Measurements from ENCODE around the gene TDRKH.
"Not testable (repeated sequence)": the region's sequence is repeated elsewhere in the genome, so short reads cannot be mapped to it uniquely, and the experiment has no call there.

TDRKH gene

GRCh38 chr1:151803915-151804314, 13.6 kb upstream of the TDRKH start:
- in situ Hi-C loops (cut with HindIII; ENCODE audit: low sequenced_read_pairs): no loop called here

- in situ Hi-C loops (cut with HindIII; ENCODE audit: low sequenced_read_pairs): no loop called here
Observed at GRCh38 chr1:151803164-151803563, 12.9 kb upstream of the TDRKH start.

- in situ Hi-C loops (cut with HindIII; ENCODE audit: low sequenced_read_pairs): no loop called here
Observed at GRCh38 chr1:151802372-151802771, 12.1 kb upstream of the TDRKH start.

- in situ Hi-C loops (cut with HindIII; ENCODE audit: low sequenced_read_pairs): no loop called here
Observed at GRCh38 chr1:151801846-151802245, 11.5 kb upstream of the TDRKH start.

- in situ Hi-C loops (cut with HindIII; ENCODE audit: low sequenced_read_pairs): no loop called here
Observed at GRCh38 chr1:151801310-151801820, 11.1 kb upstream of the TDRKH start.

- in situ Hi-C loops (cut with HindIII; ENCODE audit: low sequenced_read_pairs): no loop called here
Observed at GRCh38 chr1:151800830-151801229, 10.5 kb upstream of the TDRKH start.

- in situ Hi-C loops (cut with HindIII; ENCODE audit: low sequenced_read_pairs): no loop called here
Observed at GRCh38 chr1:151799179-151800022, 9.1 kb upstream of the TDRKH start.

- in situ Hi-C loops (cut with HindIII; ENCODE audit: low sequenced_read_pairs): no loop called here
Observed at GRCh38 chr1:151798571-151798970, 8.3 kb upstream of the TDRKH start.

- in situ Hi-C loops (cut with HindIII; ENCODE audit: low sequenced_read_pairs): no loop called here
Observed at GRCh38 chr1:151790940-151791651, 796 bp upstream of the TDRKH start.

GRCh38 chr1:151787689-151788088, 2.6 kb downstream of the TDRKH start:
- in situ Hi-C loops (cut with HindIII; ENCODE audit: low sequenced_read_pairs): no loop called here

GRCh38 chr1:151783796-151784195, 6.5 kb downstream of the TDRKH start:
- in situ Hi-C loops (cut with HindIII; ENCODE audit: low sequenced_read_pairs): no loop called here

- in situ Hi-C loops (cut with HindIII; ENCODE audit: low sequenced_read_pairs): no loop called here
Observed at GRCh38 chr1:151782741-151783140, 7.6 kb downstream of the TDRKH start.

GRCh38 chr1:151782026-151782425, 8.3 kb downstream of the TDRKH start:
- in situ Hi-C loops (cut with HindIII; ENCODE audit: low sequenced_read_pairs): not testable (repeated sequence)

- in situ Hi-C loops (cut with HindIII; ENCODE audit: low sequenced_read_pairs): not testable (repeated sequence)
Observed at GRCh38 chr1:151780736-151781135, 9.6 kb downstream of the TDRKH start.

- in situ Hi-C loops (cut with HindIII; ENCODE audit: low sequenced_read_pairs): no loop called here
Observed at GRCh38 chr1:151779852-151780251, 10.4 kb downstream of the TDRKH start.

GRCh38 chr1:151777317-151777716, 13.0 kb downstream of the TDRKH start:
- in situ Hi-C loops (cut with HindIII; ENCODE audit: low sequenced_read_pairs): no loop called here

GRCh38 chr1:151776665-151777062, 13.6 kb downstream of the TDRKH start:
- in situ Hi-C loops (cut with HindIII; ENCODE audit: low sequenced_read_pairs): no loop called here

- in situ Hi-C loops (cut with HindIII; ENCODE audit: low sequenced_read_pairs): no loop called here
Observed at GRCh38 chr1:151775894-151776664, 14.2 kb downstream of the TDRKH start.

- in situ Hi-C loops (cut with HindIII; ENCODE audit: low sequenced_read_pairs): no loop called here
Observed at GRCh38 chr1:151774256-151774922, 15.9 kb downstream of the TDRKH start.

- in situ Hi-C loops (cut with HindIII; ENCODE audit: low sequenced_read_pairs): no loop called here
Observed at GRCh38 chr1:151773702-151774101, 16.6 kb downstream of the TDRKH start.

- in situ Hi-C loops (cut with HindIII; ENCODE audit: low sequenced_read_pairs): not testable (repeated sequence)
Observed at GRCh38 chr1:151769270-151769669, 21.0 kb downstream of the TDRKH start.

Data from endothelial cell of hepatic sinusoid (primary cell).